Right cardiac atrium (tissue), 5 donors: Measurements from ENCODE around the gene PGM2. TPM values are rescaled to one million over a fixed set of nuclear protein-coding genes. Genes with fewer than 3 reads are reported as not detected.

Experiments used
- polyA plus RNA-seq: library from polyadenylated mRNA; stranded (reverse); fragments of 200-250 nt; gene quantifications from one replicate; pipeline ENCODE4 v1.2.3, GENCODE V29; 2013
- total RNA-seq, 4 donors: library from RNA; stranded (reverse); fragmentation: NEBNext Ultra II Directional; extraction: Animal tissue kit (Norgen Biotek cat#: 25700); gene quantifications; one replicate each; pipeline ENCODE4 v1.2.1, GENCODE V29; 2021
- donor health status: healthy with polysubstance abuse.
- donor health status: DM: no; HTN: yes; CAD: no.
- donor health status: DM: no; HTN: no; CAD: no.
- donor health status: DM: no; HTN: yes; CAD: no; lungs with severe emphysema.
- donor health status: DM: yes; HTN: yes; CAD: no.

The PGM2 gene
- total and polyA plus RNA-seq, 5 donors = 4.3 to 14.7 (median 9.5) TPM

Other genes starting within 250 kb of the PGM2 start
- gene RELL1, start 140.3 kb upstream of the PGM2 start, total RNA-seq = 10 to 100 TPM; 14.4 to 31.1 (median 21.9) TPM
- gene RELL1, start 140.3 kb upstream of the PGM2 start, polyA plus RNA-seq = 2.1 TPM
- 100 to 1,000 TPM; 114 to 134 (median 118) TPM for gene TBC1D1, start 64.4 kb downstream of the PGM2 start, total RNA-seq
- 86.7 TPM for gene TBC1D1, start 64.4 kb downstream of the PGM2 start, polyA plus RNA-seq
- 1 to 10 TPM in 3 of 4 donors, under 1 TPM in 1; 0.65 to 1.7 (median 1.4) TPM for gene PTTG2, start 133.7 kb downstream of the PGM2 start, total RNA-seq
- 0.54 TPM for gene PTTG2, start 133.7 kb downstream of the PGM2 start, polyA plus RNA-seq